Measurements from ENCODE around the gene BCHE. TPM values are rescaled to one million over a fixed set of nuclear protein-coding genes. Genes with fewer than 3 reads are reported as not detected.

The BCHE gene
- total RNA-seq, 1 donor from 2014 or later = 1.9 TPM

- TF ChIP-seq CTCF (IDR thresholded peaks at IDR 0.05) = no peak
- no peaks in the 10 kb centered on the region for H3K27me3 Mint-ChIP-seq (ENCODE audit: low read depth)
- no peak for DNase-seq (ENCODE audit: low spot score)
- no peaks in the 10 kb centered on the region for H3K36me3 Mint-ChIP-seq (ENCODE audit: low read depth)
- peaks cover 4% of the 10 kb centered on the region for H3K9me3 Mint-ChIP-seq (ENCODE audit: low read depth)
- no peak overlapping the region for H3K27ac Mint-ChIP-seq (ENCODE audit: unreplicated experiment)
- H3K4me1 Mint-ChIP-seq (ENCODE audit: low read depth) = no peaks in the 10 kb centered on the region
- H3K4me3 Mint-ChIP-seq (ENCODE audit: unreplicated experiment) = no peak overlapping the region
These were observed 78.2 kb downstream of the BCHE start for GRCh38 chr3:165759041-165759440.

DNA sequence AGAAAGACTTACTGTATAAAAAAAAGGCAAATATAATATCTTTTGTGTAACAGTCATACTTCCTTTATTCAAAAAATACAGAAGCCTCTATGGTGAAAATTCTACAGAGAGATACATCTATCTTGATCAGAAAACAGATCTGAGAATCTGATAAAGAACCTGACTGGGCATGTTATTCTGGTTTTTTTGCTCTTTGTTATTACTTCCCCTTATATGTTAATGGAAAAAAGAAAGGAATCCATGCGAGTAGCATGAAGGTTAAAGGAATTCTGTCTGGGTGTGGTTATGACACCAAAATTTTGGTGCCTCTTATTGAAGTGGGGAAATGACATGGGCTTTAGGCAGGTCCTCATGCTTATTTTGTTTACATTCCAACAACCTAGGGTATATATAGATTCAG lies 81.7 kb downstream of the BCHE start:
- H3K36me3 Mint-ChIP-seq (ENCODE audit: low read depth) = no peaks in the 10 kb centered on the region
- H3K27me3 Mint-ChIP-seq (ENCODE audit: low read depth) = no peaks in the 10 kb centered on the region

DNA sequence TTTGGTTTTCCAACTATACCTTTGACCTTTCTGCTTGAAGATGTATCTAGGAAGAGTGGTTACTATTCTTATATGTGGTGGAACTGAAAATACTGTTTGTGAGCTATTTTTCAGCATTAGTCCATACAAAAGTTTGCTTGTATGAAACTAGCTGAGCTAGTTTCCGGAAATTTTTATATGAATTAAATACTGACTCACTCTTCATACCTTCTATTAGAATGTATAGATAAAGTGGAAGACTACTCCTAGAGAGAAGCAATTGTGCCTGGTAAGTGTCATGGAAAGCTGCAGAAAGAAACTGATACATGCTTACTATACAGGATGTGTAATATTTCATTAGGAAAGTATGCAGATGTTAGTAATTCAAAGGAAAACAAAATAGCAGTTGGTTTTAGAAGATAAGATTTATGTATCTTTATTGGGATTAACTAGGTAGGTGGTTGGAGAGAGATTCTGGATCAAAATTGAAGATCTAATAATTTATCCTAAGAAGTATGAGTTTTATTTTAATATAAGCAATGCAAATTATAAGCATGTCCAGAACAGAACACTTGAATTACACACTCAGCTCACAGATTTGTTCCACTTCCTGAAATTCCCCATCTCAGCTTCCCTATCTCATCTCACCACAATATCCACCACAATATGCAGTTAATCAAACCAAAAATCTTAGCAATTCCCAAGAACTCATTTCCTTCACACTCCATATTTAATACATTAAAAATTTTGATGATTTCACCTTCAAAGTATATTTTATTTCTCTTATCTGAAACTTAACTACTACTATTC lies 82.8 kb downstream of the BCHE start:
- TF ChIP-seq CTCF (IDR thresholded peaks at IDR 0.05) = no peak
- Mint-ChIP-seq H3K4me3 (ENCODE audit: unreplicated experiment) (no peak overlapping the region), H3K4me1 (ENCODE audit: low read depth) (no peaks in the 10 kb centered on the region), H3K36me3 (ENCODE audit: low read depth) (no peaks in the 10 kb centered on the region), H3K27ac (ENCODE audit: unreplicated experiment) (no peak overlapping the region), H3K27me3 (ENCODE audit: low read depth) (no peaks in the 10 kb centered on the region), H3K9me3 (ENCODE audit: low read depth) (no peaks in the 10 kb centered on the region)
- no peak for DNase-seq (ENCODE audit: low spot score)

More for the DNA sequence above, 81.7 kb downstream of the BCHE start:
- no peak for TF ChIP-seq CTCF (IDR thresholded peaks at IDR 0.05)
- DNase-seq (ENCODE audit: low spot score) = no peak
- Mint-ChIP-seq H3K9me3 (ENCODE audit: low read depth) (no peaks in the 10 kb centered on the region), H3K4me3 (ENCODE audit: unreplicated experiment) (no peak overlapping the region), H3K4me1 (ENCODE audit: low read depth) (no peaks in the 10 kb centered on the region), H3K27ac (ENCODE audit: unreplicated experiment) (no peak overlapping the region)

DNA sequence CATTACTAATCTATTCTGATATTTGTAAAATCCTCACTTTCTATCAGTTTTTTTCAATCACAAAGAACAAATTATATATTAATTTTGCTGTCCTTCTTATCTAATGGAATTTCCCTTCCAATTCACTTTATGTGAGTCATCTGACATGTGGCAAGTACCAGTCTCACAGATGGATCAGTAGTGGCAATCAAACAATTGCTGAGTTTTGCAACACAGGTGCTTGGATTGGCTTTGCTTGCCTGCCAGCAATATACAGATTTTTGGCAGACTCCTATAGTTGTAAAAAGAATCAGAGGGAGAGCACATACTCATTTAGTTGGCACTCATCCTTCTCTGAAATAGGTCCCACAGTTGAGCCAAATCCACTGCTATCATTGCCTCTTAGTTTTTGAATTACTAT lies 83.7 kb downstream of the BCHE start:
- H3K36me3 Mint-ChIP-seq (ENCODE audit: low read depth) = no peaks in the 10 kb centered on the region
- H3K4me3 Mint-ChIP-seq (ENCODE audit: unreplicated experiment) = no peak overlapping the region
- no peaks in the 10 kb centered on the region for H3K9me3 Mint-ChIP-seq (ENCODE audit: low read depth)
- no peak for TF ChIP-seq CTCF (IDR thresholded peaks at IDR 0.05)
- DNase-seq (ENCODE audit: low spot score) = no peak
- H3K27me3 Mint-ChIP-seq (ENCODE audit: low read depth) = no peaks in the 10 kb centered on the region
- H3K4me1 Mint-ChIP-seq (ENCODE audit: low read depth) = no peaks in the 10 kb centered on the region
- H3K27ac Mint-ChIP-seq (ENCODE audit: unreplicated experiment) = no peak overlapping the region

GRCh38 chr3:165751637-165752036 lies 85.6 kb downstream of the BCHE start:
- H3K36me3 Mint-ChIP-seq (ENCODE audit: low read depth) = no peaks in the 10 kb centered on the region
- no peak for DNase-seq (ENCODE audit: low spot score)
- no peaks in the 10 kb centered on the region for H3K9me3 Mint-ChIP-seq (ENCODE audit: low read depth)
- no peaks in the 10 kb centered on the region for H3K27me3 Mint-ChIP-seq (ENCODE audit: low read depth)
- H3K27ac Mint-ChIP-seq (ENCODE audit: unreplicated experiment) = no peak overlapping the region
- TF ChIP-seq CTCF (IDR thresholded peaks at IDR 0.05) = no peak
- no peaks in the 10 kb centered on the region for H3K4me1 Mint-ChIP-seq (ENCODE audit: low read depth)
- no peak overlapping the region for H3K4me3 Mint-ChIP-seq (ENCODE audit: unreplicated experiment)
